Sigmoid colon (tissue), 4 donors: ENCODE measurements around the gene POLR1F.

Source experiments
- EP300 ChIP-seq, 4 donors: sonication (generic); formaldehyde crosslinking; IDR thresholded peaks; one replicate each; pipeline ENCODE4 v1.6.1; 2017; ENCODE audit warnings: antibody characterized with exemption in 4 of 4
- POLR2A ChIP-seq, 2 donors: fragments of 450-650 bp; IDR thresholded peaks; one replicate each; pipeline ENCODE4 v1.6.1; 2016; ENCODE audit warnings: antibody characterized with exemption in 2 of 2, mild to moderate bottlenecking in 2 of 2, moderate library complexity in 2 of 2
- POLR2AphosphoS5 ChIP-seq, 4 donors: sonication (generic); formaldehyde crosslinking; IDR thresholded peaks; one replicate each; pipeline ENCODE4 v1.6.1; 2017; ENCODE audit warnings: antibody characterized with exemption in 4 of 4
- TF ChIP-seq, protein P1 (sequence below), 4 experiments: fragments of 450-650 bp in 3 of 4; fragments of 200-600 bp in 1 of 4; IDR thresholded peaks; one replicate each; pipeline ENCODE4 v1.5.1; 2016 to 2019; ENCODE audit warnings: antibody characterized with exemption in 4 of 4, mild to moderate bottlenecking in 3 of 4, moderate library complexity in 2 of 4

DNA sequence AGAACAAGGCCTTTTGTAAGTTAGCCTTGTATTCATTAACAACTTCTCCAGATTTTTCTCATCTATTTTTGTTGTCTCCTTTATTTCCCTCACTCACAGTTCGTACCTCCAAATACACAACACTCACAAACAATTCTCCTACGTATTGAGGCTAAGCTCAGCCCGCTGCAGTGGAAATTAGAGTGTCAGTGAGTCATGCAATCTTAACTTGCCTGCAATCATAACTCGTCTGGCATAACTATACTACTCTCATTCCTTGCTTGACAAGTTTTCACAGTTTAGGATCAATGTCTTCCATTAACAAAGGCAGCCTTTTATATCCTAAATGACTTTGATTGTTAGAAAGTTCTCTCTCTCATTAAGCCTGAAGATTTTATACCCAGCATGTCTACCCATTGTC lies 40.8 kb upstream of the POLR1F start:
- TF ChIP-seq, protein P1, sequence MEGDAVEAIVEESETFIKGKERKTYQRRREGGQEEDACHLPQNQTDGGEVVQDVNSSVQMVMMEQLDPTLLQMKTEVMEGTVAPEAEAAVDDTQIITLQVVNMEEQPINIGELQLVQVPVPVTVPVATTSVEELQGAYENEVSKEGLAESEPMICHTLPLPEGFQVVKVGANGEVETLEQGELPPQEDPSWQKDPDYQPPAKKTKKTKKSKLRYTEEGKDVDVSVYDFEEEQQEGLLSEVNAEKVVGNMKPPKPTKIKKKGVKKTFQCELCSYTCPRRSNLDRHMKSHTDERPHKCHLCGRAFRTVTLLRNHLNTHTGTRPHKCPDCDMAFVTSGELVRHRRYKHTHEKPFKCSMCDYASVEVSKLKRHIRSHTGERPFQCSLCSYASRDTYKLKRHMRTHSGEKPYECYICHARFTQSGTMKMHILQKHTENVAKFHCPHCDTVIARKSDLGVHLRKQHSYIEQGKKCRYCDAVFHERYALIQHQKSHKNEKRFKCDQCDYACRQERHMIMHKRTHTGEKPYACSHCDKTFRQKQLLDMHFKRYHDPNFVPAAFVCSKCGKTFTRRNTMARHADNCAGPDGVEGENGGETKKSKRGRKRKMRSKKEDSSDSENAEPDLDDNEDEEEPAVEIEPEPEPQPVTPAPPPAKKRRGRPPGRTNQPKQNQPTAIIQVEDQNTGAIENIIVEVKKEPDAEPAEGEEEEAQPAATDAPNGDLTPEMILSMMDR (IDR thresholded peaks at IDR 0.05), result no peak
- TF ChIP-seq EP300 (IDR thresholded peaks at IDR 0.05) (no peak), POLR2AphosphoS5 (IDR thresholded peaks at IDR 0.05) (no peak), POLR2A (IDR thresholded peaks at IDR 0.05) (no peak)
